Measurements from ENCODE around the gene GMDS.

GMDS gene

DNA sequence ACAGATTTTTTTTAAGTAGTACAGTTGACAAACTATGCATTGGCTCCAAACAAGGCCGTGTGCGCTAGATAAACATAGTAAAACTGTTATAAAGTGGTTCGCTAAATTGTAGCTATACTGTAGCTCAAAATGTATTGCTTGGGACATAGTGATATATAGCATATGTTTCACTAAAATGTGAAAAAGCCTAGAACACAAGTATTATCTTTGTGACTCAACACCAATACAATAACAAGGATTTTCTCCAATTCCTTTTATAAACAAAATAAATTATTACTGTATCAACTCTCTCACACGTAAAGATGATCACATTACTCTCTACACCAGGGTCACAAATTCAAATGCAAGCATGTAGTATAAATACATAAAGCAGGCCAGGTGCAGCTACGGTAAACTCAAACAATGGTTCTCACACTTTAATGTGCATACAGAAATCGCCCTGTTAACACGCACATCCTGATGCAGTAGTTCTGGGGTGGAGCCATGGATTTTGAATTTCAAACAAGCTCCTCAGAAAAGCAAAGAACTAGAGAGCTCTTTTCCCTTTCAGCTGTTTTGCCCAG lies 214.6 kb downstream of the GMDS start:
- DNase-seq: no peak

DNA sequence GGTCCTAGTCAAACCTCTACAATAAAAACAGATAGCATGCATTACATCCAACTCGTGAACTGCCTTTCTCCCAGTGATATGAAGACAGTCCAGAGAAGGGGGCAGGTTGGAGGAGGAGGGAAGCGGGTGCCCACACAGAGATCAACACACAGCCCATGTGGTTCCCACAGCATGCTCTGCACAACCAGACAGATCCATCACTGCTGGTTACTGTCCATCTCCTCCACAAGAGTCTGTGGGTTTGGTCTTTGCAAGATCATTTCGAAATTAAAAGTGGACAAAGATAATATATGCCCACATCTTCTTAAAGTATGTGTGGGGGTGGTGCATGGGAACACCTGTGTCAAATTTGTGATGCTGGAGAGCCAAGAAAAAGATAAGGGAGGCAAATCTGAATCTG lies 215.5 kb downstream of the GMDS start:
- DNase-seq: no peak

DNA sequence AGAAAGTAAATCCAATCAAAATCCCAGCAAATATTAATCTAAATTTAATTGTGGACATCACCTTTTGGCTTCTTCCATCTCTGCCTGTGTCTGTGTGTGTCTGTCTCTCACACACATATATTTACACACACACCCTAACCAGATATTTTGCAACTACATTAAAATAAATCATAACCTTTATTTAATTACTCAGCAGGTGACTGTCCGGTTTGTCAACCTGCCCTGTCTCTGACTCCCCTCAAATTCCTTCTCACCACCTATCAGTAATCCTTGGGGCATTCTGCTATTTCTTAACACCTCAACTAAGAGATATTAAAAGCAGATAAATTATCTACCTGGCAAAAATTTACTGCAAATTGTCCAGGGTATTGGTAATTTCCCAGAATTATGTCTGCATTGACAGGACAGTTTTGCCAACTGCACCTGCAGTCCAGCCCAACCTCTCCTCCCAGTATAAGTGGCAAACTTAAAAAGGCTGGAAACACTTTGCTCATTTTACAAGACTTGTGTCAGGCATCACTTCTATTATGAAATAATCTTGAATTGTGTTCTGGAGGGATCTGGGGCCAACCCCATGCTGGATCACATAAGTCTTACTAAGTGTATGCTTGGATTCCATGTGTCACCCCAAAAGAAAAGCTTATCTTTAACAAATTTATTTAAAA lies 216.1 kb downstream of the GMDS start:
- DNase-seq: no peak

DNA sequence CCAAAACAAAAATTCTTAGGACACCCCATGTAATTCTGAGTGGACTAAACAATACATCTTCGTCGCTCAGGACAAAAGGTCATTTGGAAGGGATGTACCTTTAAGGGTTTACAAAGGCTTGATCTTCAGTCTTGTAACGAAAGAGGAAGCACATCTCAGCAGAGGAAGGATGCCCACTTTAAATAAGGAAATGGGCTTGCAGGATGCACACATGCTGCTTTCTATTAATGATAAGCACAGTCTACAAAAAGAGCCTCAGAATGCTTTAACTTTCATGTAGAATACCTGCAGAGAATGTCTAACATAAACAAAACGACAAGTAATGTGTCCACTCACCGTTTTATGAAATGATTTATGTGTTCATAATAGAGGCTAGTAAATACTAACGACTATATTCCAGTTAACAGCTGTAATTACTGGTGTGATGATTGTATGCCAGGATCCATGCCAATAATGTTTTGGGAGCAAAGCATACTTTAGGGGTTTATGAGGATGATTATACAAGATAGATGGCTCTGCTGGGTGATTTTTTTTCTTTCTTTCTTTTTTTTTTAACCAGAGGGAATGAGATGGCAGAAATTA lies 216.9 kb downstream of the GMDS start:
- no peak for DNase-seq

DNA sequence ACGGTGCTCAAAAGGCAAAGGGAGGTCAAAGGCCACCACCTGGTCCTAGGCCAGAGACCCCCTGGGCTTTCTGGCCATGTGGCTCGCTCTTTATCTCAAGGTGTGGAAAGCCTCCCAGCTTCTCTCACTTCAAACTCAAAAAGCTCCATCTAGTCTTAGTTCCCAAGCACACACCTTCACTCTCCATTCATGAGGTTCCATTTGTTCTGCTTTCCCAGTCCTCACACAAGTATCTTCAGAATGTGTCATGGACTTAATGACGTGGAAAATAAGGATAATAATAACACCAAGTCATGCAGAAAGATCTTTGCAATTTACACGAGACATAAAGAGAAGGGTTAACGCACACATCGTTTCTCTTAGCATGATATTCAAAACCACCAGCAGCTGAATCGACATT lies 219.3 kb downstream of the GMDS start:
- no peak for DNase-seq

DNA sequence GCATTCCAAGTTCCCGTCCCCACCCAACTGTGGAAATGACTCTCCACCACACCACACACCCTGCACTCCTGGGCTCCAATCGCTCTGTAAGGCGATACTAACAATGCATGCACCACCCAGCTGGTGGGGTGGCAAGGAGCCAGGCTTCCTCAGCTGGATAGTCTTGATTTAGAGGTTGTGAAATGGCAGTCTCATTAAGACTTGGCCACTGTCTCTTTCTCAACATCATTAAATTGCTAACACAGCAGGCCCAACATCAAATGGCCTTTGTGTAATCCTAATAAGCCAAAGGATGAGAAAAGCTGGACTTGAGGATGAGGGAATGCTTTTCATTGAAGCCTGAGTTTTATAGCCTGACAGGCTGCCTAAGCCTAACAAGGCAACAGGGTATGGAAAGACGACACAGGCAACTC lies 223.7 kb downstream of the GMDS start:
- DNase-seq: no peak

DNA sequence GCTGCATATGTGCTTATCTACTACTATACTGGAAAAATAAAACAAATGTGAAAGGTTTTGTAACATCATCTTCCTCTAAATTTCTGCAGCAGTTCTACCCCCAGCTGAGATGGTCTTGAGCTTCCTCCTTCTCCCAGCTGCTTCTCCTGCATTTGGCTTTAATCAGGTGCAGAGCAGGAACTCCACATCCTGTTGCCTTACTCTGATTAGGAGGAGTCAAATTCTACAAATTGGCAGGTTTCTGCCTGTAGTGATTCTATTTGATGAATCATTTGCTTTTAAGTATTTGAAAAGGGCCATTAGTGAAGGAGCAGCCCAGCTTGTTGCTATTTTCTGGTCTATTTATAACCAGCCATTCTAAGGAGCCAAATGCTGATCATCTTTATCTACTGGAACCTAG lies 224.5 kb downstream of the GMDS start:
- no peak for DNase-seq

DNA sequence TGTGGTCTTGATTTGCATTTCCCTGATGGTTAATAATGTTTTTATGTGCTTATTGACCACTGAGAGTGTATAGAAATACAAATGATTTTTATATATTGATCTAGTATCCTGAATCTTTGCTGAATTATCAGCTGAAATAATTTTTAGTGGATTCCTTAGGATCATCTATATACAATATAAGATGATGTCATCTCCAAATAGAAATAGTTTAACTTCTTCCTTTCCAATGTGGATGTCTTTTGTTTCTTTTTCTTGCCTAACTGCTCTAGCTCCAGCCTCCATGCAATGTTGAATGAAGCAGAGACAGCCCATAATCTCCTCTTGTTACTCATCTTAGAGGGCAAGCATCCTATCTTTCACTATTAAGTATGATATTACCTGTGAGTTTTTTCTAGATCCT lies 226.4 kb downstream of the GMDS start:
- DNase-seq: no peak

DNA sequence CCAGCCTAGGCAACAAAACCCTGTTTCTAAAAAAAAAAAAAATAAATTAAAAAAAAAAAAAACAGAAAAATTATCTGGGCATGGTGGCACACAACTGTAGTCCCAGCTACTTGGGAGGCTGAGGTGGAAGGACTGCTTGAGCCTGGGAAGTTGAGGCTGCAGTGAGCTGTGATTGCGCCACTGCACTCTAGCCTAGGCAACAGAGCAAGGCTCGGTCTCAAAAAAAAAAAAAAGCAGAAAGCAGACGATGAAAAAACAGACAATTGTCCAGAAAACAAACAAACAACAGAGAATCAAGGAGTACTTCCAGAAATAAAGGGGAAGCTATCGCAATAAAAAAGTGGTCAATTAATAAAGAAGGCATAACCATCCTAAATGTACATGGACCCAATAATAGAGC lies 229.4 kb downstream of the GMDS start:
- no peak for DNase-seq

DNA sequence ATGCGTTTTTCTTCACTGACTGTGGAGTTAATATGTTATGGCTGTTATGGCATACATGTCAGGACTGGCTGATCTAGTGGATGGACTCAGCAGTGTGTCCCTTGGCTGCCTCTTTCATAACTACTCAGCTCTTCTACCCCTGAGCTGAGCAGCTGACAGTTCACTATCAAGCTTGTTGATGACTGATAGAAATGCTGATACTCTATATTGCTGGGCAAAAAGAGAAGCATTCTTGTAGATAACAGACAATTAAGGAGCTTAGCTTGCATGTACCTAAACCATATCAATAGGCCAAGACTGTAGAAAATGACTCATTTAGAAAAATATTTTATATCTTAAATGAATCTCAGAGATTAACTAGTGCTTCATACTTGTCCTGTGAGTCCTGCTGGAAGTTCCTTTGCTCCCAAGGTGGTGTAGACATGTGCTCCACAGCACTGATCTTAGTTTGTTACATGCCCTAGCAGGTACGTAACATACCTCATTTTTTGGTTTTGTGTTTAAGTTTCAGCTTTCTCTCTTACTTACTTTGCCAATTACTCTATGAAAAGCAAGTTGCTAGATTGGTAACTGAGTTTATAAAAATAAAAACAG lies 236.9 kb downstream of the GMDS start:
- no peak for DNase-seq

DNA sequence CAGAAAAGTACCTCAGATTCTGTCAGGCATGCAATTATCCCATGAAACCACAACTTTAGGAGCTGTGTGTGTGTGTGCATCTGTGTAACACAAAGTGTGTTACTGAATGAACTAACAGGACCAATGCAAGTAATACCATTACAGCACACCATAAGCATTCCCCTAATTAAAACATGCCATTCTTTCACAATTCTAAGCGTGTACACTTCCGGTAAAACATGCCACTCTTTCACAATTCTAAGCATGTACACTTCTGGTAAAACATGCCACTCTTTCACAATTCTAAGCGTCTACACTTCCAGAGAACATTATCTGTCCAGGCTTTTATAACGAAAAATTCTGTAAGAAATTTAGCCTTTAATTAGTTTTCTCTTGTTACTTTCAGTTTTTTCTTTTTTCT lies 238.2 kb downstream of the GMDS start:
- no peak for DNase-seq

DNA sequence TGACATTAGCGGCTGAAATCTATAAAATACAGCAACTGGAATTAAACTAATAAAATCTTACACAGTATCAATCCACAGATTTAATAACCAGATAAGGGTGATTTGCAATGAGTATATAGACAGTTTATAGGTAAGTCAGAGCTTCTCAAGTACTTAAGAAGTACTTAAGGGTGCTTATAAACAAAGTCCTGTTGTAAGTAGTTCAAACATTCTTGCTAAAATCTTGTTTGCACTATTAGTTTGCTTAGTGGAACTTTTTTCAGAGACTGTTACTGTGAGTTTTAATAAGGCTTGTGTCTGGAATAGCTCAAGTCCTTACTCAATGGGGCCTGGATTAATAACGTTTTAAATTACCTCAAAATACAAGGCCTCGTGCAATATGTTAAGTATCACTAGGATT lies 240.5 kb downstream of the GMDS start:
- no peak for DNase-seq

DNA sequence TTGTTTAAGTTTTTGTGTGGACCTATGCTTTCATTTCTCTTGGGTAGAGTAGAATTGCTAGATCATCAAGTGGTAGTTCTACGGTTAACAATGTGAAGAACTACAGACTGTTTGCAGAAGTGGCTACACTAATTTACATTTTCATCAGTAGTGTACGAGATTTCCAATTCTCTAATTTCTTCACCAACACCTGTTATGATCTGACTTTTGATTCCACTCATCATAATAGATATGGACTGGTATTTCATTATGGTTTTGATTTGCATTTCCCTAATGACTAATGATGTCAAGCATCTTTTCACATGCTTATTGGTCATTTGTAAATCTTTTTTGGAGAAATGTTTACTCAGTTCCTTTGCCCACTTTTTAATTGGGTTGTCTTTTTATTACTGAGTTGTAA lies 244.4 kb downstream of the GMDS start:
- no peak for DNase-seq

DNA sequence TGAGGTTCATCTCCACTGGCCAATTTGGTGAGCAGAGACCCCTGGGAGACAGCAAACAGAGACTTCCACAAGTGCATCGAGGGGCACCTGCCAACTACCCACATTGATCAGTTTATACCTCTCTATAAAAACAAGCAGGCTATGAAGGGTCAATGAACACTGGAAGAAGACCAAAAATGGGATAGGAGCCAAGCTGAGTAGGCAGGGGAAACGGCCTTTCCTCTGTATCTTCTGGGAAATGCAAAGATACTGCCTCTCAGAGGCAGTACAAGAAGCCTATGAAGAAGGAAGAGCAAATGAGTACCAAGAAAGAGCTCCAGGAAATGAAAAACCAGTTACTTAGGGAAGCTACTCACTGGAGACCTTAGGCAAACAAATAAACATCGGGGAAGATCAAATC lies 247.7 kb downstream of the GMDS start:
- no peak for DNase-seq

DNA sequence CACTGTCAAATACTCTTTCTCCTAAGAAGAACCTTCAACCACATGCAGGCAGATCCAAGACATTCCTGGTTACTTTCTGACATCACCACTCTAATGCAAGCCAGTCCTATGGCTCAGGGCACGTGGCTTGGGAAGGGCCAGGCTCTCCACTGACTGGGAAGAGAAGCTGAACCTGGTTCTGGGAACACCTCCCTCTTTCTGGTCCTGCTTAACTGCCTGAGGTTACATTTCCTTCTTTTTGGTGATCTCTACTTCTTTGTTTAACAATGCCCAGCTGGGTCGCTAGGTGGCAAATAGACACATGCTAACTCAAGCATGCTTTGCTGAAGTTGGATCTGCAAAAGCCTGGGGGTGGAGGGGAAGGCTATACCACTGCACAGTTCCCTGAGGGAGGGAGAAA lies 249.8 kb downstream of the GMDS start:
- DNase-seq: no peak

DNA sequence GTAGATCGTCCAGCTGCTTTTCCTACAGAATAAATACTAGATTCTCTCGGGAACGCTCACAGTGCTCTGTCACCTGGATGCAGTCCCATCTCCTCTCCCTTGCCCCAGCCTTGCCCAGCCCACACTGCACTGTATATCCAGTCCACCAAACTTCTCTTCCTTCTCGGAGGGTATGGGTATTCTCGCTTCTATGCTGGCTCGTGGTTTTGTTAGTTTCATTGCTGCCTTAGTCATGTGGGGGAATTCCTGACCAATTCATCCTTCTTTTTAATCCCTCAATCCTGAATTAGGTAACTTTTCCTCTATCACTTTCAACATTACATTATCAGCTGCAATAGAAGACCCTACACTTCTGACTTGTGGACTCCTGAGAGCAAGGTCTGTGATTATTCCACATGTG lies 252.4 kb downstream of the GMDS start:
- DNase-seq: no peak

DNA sequence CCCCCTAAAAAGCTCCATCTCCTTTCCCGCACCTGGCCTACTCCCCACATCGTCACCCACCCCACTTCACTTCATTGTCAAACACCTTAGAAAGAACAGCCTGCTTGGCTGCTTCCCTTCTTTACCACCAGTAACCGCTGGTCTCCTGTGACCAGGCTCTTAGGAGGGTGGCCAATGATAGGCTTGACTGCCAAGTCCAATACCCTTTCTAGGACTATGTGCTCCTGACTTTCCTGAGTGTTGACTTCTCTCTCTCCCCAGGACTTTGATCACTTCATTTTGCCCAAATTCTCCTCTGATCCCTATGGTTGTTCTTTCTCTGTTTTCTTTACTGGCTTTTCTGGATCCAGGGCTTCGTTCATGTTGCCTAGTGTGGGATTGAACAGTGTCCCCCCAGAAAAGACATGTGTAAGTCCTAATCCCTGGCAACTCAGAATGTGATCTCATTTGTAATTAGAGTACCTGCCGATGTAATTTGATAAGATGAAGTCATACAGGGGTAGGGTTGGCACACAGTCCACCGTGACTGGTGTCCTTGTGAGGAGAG lies 254.0 kb downstream of the GMDS start:
- DNase-seq: no peak

DNA sequence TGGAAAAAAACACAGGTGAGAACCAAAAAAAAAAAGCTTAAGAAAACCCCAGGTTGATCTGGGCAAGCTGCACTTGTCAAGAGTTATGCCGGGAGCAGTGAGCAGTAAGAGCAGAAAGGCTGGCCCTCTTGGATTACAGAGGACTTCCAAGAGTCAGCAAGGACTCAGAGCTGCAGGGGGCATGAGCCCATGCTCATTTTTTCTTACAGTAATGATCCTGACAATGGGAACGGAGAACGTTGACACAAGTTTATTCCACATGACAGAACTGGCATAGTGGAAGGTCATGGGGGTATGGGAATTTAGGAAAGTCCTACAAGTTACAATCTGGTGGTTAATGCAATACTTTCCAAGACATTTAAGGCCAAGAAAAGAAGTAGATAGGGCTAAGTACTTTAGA lies 256.6 kb downstream of the GMDS start:
- DNase-seq: no peak

DNA sequence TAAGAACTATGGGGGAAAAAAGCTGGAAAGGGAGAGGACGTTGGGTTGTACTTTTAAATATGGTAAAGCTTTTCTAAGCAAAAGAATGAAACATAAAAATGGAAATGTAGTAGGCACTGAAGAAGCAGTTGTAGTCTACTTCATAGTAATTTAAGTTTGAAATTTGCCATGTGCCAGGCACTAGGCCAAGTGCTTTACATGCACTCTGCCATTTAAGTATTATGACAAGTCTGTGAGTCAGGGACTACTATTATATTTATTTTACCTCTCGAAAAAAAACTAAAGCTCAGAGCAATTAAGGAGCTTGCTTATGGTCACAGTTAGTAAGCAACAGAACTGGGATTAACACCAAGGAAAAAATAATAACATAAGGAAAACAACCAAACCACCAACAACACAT lies 257.8 kb downstream of the GMDS start:
- no peak for DNase-seq

DNA sequence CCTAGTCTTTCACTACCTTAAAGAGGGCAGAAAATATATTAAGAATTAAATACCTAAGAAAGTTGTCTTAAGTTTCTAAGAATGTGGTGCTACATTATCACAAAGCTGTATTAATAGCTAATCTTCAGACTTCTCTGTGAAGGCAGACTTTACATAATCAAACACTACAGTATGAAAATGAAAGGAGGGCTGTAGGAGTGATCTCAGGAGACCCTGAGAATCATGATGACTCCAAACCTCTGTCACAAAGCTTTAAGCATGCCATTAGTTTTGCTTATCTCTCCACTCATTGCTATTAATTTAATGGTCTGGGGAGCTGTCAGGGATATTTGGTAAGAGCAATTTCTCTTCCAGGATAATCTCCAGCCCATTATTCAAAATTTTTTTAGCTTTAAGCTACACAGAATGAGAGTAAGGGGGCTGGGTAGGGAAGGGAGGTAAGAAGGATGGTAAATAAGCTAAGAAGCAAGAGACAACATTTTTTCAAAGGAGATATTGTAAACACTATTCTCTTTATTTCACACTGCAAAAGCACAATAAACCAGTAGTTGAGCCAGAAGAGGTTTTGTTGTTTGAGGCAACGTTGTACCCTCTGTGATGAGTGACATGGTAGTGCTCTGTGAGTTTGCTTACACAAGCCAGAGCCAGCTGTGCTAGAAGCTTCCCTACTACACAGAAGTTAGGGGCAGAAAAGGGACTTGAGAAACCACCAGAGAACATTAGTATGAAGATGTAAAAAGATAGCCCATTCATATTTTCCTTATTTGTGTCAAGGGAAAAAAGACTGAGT lies 258.8 kb downstream of the GMDS start:
- no peak for DNase-seq

DNA sequence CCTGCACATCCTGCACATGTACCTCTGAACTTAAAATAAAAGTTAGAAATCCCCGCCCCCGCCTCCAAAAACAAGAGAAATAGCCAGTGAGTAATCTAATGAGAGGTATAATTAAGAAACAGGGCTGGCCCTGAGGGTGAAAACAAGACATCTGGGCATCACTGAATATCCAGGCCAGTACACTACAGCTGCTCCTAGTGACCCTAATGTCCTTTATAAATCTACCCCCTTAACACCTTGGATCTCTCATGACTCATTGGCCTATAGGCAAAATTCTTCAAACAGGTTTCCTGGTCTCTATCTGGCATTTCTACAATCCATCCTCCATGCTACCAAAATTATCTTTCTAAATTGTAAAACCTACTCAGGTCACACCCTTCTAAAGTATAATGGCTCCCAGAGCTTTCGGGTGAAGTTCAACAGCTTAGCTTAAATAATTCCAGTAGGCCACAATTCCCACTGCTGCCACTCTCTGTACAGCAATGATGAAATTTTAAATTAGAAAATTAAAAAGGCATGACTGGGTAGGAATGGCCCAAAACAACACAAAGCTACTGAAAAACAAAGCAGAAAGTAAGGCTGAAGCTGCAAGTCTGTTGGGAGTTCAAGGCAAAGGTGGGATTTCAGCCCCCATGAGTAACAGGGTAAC lies 260.9 kb downstream of the GMDS start:
- no peak for DNase-seq

DNA sequence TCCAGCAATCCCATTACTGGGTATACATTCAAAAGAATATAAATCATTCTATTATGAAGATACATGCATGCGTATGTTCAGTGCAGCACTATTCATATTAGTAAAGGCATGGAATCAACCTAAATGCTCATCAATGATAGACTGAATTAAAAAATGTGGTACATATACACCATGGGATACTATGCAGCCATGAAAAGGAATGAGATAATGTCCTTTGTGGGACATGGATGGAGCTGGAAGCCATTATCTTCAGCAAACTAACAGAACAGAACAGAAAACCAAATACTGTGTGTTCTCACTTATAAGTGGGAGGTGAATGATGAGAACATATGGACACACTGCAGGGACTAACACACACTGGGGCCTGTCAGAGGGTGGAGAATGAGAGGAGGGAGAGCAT lies 261.6 kb downstream of the GMDS start:
- no peak for DNase-seq

DNA sequence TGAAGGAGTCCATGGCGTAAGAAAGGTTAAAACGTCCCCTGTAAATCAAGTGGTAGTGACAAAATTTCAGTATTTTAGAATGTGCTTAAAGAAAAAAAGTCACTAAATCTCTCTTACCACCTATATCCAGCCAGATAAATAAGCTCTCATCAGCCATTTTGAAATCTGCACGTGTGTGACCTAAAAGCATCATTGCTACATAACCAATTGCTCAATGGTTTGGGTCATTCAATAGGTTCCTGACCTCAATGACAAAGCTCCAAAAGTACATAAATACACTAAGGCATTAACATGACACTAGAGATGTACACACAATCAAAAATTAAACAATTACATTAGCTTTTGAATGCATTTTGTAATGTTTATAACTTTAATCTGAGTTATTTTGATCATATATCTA lies 272.4 kb downstream of the GMDS start:
- DNase-seq: no peak
